Retinal pigment epithelial cell (primary cell): ENCODE measurements around the gene XPR1.

Experiments used
- DNase-seq: peaks from one replicate; pipeline ENCODE4 v3.0.0-alpha.2; 2010; ENCODE audit warnings: low read depth
- H3K4me3 ChIP-seq: 2 replicates; pipeline ENCODE4 v1.5.1; 2011; ENCODE audit warnings: mild to moderate bottlenecking, low read length, control low read depth, moderate library complexity
- CTCF ChIP-seq: conservative IDR thresholded peaks from 2 replicates; pipeline ENCODE4 v1.5.1; 2011; ENCODE audit warnings: low read depth, low read length, control low read depth, inconsistent platforms

XPR1 gene

GRCh38 chr1:180896161-180896560 is 264.3 kb downstream of the XPR1 start:
- no peak for DNase-seq
- no peak for TF ChIP-seq CTCF
- no peak overlapping the region for H3K4me3 ChIP-seq

GRCh38 chr1:180898441-180899219 is 266.8 kb downstream of the XPR1 start:
- TF ChIP-seq CTCF, result no peak
- no peak for DNase-seq

GRCh38 chr1:180899262-180899661 is 267.4 kb downstream of the XPR1 start:
- DNase-seq, result no peak
- no peak for TF ChIP-seq CTCF
- no peak overlapping the region for H3K4me3 ChIP-seq

More at GRCh38 chr1:180898441-180899219, 266.8 kb downstream of the XPR1 start:
- H3K4me3 ChIP-seq, result no peak overlapping the region

GRCh38 chr1:180901076-180901990 is 269.5 kb downstream of the XPR1 start:
- no peak for DNase-seq
- TF ChIP-seq CTCF, result no peak
- no peak overlapping the region for H3K4me3 ChIP-seq

GRCh38 chr1:180902541-180902940 is 270.7 kb downstream of the XPR1 start:
- DNase-seq, result no peak
- no peak overlapping the region for H3K4me3 ChIP-seq
- TF ChIP-seq CTCF, result no peak

- no peak for DNase-seq
- no peak for TF ChIP-seq CTCF
- no peak overlapping the region for H3K4me3 ChIP-seq
These were observed 274.1 kb downstream of the XPR1 start for GRCh38 chr1:180905927-180906326.
